ENCODE results near the gene SRSF6.
"Not testable (repeated sequence)": the region's sequence is repeated elsewhere in the genome, so short reads cannot be mapped to it uniquely, and the experiment has no call there.

The SRSF6 gene

DNA sequence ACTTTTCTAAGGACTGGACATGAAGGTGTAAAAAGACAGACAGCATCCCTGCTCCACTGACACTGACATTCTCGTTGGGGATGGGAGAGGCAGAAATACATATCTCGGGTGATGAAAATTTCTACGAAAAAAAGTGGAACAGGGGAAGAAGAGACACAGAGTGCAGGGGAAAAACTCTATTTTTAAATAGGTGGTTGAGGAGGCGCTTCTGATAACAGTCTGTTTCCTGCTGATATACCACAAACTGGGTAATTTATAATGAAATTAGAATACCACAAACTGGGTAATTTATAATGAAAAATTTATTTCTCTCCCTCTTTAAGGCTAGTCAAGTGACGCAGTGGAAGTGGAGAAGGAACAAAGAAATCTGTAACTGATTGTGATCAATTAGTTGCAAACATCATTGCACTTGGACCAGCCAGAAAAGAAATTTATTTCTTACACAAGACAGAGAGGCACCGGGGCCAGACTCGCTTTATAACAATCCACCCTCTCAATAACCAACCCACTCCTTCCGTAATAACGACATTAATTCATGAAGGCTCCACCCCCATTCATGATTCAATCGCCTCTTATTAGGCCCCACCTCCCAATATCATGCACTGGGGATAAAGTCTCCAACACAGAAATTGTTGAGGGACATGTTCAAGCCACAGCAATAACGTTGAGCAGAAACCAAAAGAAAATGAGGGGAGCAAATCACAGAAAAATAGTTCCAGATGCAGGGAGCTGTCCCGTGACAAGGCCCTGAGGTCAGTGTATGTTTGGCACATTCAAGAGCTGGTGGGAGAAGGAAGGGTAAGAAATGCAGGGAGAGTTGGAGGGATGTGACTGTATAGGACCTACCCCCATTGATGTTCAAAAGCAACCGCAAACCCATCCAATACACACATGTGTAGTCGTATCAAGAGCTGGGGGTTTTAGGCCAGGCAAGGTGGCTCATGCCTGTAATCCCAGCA, 6.6 kb upstream of the SRSF6 start:
- no peak for DNase-seq

DNA sequence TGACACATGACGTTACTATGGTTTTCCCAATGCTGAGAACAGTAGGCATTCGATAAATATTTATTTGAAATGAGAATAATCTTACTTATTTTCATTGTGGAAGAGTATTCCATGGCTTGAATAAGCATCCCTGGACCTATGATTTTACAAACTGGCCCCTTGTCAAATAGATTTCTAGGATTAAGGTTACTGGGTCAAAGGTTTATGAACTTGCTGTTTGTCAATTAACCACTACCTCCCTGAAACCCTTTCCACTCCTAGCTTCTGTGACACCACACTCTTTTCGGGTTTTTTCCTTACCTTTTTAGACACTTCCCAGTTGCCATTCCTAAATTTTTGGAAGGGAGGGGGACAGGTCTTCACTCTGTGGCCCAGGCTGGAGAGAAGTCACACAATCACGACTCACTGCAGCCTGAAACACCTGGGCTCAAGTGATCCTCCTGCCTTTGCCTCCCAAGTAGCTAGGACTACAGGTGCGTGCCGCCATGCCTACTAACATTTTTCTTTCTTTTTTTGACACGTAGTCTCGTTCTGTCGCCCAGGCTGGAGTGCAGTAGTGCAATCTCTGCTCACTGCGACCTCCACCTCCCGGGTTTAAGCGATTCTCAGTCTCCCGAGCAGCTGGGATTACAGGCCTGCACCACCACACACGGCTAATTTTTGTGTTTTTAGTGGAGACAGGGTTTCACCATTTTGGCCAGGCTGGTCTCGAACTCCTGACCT, 5.1 kb upstream of the SRSF6 start:
- DNase-seq = no peak

DNA sequence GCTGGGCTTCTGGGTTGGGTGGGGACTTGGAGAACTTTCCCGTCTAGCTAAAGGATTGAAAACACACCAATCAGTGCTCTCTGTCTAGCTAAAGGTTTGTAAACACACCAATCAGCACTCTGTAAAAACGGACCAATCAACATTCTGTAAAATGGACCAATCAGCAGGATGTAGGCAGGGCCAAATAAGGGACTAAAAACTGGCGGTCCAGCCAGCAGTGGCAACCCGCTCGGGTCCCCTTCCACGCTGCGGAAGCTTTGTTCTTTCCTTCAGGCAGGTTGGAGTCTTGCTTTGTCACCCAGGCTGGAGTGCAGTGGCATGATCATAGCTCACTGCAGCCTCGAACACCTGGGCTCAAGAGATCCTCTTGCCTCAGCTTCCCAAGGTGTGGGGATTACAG, 1.4 kb upstream of the SRSF6 start:
- DNase-seq = not testable (repeated sequence)

DNA sequence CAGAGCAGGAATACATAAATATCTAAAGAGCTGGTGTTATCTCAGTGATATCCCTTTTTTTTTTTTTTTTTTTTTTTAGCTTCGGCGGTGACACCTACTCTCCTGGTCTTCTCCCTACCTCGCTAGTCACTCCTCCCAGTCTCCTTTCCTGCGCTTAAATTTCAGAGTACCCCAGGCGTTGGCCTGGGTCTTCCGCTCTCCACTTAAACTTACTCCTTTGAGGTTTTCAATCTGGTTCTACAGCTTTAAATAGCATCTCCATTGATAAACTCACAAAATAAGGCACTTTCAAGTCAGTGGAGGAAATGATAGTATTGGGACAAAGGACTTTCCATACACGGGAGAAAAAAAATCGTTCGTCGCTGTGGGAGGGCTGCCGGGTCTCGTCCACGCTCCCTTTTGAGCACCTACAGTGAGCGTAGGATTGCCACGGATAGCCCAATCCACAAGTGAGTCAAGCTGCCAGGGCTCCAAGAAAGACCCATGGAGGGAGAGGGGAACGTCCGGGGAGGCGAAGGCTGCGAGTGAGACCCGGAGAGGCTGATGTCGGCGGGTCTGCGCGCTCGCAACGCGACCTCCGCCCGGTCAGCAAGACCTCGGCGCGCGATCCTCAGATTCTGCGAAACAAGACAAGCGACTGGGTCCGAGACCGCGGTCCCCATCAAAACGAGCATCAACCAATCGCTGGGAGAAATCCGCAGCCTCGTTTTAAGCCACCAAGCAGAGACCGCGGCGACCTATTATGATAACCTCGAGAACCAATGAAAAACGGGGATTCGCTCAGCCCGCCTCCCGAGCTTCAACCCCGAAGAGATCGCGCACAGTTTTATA, 672 bp upstream of the SRSF6 start:
- peak; percentile 88 for DNase-seq

DNA sequence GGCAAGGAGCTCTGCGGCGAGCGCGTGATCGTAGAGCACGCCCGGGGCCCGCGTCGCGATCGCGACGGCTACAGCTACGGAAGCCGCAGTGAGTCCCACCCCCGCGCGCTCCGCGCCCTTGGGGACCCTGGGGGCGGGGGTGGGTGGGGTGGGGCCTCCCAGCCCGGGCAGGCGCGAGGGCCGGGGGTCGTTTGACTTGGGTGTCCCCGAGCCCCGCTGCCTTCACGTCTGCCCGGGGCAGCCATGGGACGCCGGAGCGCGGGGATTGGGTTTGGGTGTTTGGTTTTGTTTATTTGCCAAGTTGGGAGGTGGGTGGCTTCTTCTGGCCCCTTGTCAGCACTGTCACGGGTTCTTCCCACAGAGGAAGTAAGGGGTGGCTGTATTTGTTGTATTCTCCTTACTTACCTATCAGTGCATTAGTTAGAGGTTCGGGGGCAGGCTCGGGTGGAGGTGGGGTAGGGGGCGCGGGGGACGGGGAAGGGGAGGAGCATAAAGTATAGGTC, 777 bp downstream of the SRSF6 start:
- DNase-seq = no peak

DNA sequence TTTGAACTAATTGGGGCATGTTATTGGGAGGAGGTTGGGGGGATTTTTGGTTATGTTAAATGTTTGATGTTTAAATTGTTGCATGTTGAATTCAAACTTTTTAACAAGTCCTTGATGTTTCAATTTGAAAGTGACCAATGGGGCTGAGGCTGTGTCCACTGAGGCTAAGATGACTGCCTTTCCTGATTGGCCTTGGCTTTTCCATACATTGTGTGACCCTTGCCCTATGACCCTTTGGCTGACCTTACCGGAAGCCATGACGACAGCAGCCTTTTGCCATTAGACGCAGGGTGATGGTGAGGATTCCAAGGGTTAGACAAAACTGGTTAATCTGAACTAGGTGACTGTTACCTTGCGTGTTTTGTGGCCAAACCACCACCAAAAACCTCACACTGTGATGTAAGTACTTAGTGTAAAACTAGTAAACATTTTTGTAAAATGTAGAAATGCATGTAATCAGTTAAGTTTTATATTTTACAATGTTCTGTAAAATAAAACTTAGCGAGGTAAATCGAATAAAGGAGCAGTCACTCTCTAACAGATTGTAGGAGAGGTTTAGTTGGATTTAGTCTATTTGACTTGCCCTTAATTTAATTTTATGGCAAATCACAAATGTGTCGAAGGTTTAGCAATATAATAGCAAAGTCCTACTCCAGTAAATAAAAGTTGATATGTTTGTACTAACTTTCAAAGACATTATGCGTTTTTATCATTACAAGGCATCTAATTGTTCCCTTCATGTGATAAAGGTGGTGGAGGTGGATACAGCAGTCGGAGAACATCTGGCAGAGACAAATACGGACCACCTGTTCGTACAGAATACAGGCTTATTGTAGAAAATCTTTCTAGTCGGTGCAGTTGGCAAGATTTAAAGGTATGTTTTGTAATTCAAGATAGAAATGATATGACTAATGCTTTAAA, 1.6 kb downstream of the SRSF6 start:
- DNase-seq = no peak

DNA sequence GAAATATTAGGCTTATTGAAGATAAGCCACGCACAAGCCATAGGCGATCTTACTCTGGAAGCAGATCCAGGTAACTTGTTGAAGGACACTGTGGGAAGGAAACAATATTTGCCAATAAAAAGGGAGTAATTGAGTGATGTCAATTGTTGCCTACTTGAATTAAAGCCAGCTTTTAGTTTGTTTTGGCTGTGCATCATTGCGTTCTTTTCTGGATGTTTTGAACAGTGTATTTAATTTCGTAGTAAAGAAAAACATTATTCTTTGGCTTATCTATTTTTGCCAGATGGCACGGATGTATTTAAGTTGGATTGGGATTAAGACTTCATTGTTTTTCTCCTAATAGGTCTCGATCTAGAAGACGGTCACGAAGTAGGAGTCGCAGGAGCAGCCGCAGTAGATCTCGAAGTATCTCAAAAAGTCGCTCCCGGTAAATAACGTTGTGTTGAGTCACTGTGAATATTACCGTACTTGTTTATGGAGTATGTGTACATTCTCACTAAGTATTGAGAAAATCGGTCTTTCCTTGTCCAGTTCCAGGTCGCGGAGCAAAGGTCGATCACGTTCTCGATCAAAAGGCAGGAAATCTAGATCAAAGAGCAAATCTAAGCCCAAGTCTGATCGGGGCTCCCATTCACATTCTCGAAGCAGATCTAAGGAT, 2.6 kb downstream of the SRSF6 start:
- DNase-seq = no peak

DNA sequence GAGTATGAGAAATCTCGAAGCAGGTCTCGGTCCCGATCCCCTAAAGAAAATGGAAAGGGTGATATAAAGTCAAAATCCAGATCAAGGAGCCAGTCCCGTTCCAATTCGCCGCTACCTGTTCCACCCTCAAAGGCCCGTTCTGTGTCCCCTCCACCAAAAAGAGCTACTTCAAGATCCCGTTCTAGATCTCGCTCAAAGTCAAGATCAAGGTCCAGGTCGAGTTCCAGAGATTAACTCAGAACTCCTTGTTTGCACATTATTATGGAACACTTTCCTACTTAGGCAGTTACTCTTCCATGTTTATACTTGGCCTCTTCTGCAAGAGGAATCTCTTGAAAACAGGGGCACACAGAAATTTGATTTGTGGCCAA, 3.1 kb downstream of the SRSF6 start:
- DNase-seq = no peak

DNA sequence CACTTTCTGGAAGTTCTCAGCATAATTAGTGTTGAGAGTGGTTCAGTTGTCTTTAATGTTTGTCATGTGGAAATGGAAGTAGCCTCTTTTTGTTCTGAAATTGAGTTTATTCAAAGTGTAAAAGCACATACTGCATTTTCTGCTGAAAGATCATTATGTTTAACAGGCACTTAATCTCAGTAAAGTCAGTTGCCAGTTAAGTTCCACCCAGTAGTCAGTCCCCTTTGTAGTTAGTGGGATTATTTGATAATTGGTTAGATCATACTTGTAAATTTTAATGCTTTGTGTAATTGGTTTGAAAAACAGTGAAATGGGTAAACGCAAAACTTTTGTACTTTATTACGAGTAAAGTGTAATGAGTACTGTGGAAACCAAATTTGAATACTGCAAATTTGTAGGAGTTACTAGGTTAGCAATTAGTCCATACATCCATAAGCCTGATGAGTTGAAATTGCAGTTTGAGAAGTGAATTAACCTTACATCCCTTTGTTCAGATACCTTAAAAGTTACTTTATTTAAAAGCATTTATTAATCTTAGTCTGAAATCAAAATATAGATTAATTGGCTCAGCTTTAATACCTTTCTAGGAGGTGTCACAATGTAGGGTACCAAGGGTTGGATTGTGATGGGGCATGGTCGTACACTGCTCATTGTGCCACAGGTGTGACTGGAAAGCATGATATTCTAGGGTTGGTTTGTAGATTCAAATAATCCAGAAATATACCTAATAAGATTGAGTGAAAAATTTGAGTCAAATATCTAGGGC, 4.4 kb downstream of the SRSF6 start:
- DNase-seq = no peak

DNA sequence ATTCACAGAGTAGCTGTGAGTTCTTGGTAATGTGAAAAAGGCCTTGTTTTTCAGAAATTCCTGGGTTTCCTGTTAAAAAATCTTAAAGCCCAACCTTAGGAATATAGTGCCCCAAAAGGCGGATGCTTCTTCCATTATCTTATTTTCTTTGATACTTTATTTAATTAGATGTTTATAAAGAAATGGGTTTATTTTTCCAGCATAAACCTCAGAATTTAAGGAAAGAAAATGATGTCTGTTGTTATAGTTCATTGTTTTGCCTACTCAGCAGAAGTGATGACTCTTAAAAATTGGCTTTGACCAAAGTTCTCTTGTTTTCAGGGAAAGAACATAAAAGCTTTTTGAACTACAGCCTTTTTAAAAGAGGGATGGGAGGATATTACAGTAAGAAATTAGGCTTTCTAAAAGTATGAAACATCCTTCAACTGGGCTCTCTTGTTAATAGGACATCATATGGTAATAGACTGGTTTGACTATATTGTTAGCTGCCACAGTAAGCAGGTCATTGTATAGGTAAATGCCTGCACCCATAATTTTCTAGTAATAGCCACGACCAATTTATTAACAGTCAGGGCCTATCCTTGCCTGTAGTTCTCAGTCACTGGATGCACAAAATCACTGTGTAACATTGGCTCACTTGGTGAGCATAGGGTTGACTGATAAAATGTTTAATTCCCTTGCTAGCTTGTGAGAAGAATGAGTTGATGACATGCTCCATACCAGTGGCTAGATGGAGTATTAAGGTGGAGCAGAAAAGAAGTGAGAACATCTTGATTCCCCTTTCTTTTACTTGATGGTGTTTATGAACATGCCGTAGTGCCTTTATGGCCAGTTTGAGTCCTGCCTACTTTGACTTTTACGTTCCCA, 5.2 kb downstream of the SRSF6 start:
- DNase-seq = no peak

DNA sequence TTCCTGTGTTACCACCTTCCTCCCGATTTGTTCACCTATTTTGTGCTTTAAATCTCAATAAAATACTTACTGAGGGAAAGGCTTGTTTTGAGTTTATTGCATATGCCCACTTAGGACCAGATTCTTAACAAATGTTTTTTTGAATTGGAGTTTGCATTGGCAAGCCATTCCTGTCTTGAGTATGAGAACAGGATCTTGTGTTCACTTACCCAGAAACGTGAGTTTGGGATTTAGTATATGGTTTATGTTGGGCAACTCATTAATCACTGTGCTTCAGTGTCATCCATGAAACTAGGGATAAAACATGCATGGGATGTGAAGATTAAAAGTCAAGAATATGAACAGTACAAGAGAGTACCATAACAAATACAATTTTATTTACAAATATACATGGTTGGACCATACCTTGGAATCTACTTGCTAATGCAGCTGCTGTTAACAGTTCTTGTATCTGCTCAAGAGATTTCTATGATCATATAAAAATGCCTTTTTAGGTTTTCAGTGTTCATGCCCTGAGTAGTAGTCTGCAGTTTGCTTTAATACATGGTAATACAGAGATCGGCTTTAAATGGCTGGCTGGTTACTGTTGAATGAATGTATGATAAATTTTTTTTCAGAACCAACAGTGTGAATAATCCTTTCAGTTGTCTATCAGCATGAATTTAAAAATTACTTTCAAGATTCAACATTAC, 6.0 kb downstream of the SRSF6 start:
- DNase-seq = no peak

DNA sequence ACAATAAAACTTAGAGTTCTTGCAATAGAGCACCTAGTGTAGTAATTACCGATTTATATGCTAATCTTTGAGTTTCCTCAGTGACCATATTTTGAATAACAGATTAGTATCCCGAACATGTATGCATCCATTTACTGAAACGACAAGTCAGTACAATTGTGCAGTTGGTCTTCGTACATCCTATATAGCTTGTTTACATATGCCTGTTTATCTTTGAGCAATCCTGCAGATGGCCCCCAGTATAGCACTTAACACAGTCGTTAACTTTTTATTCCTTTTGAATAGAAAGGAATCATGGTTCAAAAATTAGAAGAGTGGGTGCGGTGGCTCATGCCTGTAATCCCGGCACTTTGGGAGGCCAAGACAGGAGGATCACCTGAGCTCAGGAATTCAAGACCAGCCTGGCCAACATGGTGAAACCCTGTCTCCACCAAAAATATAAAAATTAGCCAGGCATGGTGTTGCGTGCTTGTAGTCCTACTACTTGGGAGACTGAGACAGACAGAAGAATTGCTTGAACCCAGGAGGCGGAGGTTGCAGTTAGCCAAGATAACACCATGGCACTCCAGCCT, 6.6 kb downstream of the SRSF6 start:
- DNase-seq = no peak

DNA sequence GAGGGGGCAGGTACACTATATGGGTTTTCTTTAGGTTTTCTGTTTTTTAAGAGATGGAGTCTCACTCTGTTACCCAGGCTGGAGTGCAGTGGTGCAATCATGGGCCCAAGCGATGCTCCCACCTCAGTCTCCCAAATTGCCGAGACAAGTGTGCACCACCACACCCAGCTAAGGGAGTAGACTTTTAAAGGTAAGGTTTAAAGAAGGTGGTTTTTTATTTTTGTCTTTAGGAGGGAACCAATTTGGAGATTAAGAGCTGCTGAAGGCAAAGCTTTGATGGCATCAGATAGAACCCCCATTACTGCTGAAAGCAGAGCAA, 7.9 kb downstream of the SRSF6 start:
- DNase-seq = no peak

DNA sequence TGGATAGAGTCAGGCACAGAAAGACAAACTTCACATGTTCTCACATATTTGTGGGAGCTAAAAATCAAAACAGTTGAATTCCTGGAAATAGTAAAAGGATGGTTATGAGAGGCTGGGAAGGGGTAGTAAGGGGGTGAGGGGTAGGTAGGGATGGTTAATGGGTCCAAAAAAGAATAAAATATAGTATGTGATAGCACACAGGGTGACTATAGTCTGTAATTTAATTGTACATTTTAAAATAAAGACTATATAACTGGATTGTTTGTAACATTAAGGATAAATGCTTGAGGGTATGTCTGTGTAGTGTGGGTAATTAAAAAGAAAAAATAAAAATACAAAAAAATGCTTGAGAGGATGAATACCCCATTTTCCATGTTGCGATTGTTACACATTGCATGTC, 9.9 kb downstream of the SRSF6 start:
- no peak for DNase-seq

DNA sequence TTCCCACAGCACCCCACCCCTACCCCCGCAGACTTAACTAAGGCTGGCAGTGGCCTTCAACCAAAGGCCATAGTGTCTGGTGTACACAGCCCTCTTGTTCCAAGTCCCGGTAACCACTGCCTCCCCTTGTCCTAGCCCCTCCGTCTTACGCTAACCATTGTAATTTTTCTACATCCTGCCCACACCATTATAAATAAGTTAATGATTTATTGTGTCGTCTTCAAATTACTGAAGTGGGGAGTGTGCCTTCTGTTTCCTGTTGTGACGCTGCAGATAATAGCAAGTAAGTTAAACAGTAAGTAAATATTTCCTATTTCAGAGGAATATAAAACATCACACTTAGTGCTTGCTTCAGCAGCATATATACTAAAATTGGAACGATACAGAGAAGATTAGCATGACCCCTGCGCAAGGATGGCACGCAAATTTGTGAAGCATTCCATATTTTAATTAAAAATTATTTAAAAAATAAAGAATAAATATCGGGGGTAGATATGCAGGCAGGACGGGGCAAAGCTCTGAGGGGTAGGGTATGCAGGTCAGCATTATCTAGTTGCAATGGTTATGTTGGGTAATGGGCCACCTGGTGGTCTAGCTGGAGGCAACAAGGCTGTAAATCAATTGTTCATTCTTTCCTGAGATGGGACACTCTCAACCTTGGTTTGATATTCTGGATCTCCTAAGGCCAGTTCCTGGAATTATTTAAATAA, 15.1 kb downstream of the SRSF6 start:
- no peak for DNase-seq

DNA sequence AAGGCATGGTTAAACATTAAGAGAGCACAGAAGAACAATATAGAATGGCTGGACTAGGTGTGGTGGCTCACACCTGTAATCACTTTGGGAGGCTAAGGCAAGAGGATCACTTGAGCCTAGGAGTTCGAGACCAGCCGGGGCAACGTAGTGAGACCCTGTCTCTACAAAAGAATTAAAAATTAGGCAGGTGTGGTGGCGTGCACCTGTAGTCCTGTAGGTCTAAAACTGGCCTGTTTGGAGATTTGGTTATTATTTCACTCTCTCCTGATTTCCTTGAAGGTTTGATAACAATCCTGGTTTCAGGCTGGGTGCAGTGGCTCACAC, 15.6 kb downstream of the SRSF6 start:
- DNase-seq = no peak

DNA sequence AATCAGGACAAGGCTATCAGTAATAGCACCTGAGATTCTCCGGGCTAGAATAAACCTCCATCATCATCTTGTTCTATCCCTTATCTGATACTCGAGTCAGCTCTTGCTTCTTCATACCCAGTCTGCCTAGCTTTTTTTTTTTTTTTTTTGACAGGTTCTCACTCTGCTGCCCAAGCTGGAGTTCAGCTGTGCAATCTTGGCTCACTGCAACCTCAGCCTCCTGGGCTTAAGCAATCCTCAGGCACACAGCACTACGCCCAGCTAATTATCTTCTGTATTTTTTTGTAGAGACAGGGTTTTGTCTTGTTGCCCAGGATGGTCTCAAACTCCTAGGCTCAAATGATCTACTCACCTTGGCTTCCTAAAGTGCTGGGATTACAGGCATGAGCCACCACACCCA, 19.5 kb downstream of the SRSF6 start:
- DNase-seq = no peak

DNA sequence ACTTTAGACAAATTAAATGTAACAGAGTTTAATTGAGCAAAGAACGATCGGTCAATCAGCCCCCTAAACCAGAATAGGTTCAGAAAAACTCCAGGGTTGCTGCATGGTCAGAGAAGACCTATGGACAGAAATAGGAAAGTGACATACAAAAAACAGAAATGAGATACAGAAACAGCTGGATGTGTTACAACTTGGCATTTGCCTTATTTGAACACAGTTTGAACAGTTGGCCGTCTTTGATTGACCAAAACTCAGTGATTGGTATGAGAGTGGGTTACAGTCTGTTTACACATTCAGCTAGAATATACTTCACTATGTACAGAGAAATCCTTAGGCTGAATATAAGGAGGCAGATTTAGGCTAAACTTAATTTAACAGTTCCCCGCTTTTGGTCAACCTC, 19.9 kb downstream of the SRSF6 start:
- no peak for DNase-seq

Data from NCI-H524 treated with DMSO at 0.1 percent for 48 hours (cell line).